CD4-positive, alpha-beta T cell treated with Interleukin-15 for 1 hour (primary cell): ENCODE measurements around the gene PLPP7.
"Not testable (repeated sequence)": the region's sequence is repeated elsewhere in the genome, so short reads cannot be mapped to it uniquely, and the experiment has no call there.

ENCODE experiments used
- DNase-seq: peaks from one replicate; pipeline ENCODE4 v3.0.0-alpha.2; 2020

Gene PLPP7

DNA sequence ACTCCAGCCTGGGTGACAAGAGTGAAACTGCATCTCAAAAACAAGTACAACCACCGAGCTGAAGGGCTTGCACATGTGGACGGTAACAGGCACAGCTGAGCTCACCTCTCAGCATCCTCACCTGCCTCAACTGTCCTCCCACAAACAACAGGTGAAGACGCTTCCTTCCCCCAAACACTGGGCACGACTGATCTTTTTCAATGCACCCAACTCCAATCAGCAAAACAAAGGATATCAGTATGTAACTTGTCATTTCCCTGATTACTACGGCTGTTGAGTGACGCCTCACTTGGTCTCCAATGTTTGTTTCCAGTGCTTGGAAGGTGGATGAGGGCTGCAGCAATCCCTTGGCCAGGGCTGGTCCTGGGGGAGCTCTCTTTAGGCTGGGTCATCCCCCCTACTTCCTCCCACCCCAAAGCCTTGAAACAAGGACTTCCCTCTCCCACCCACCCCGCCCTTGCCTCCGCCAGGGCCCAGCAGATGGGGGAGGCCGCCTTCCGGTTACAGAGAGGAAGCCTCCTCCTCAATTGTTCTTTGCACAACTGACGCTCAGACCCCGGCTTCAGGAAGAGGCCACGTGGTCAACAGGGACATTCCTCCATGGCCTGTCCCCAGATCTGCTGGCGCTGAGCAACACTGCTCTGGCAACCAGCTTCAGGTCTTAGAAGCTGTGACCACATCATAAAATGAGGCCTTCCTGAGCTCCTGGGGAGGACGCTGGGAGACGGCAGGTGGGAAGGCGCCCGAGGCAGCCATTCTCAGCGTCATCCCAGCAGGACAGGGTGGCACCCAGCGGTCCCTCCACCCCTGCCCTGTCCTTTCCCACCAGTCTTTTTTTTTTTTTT lies 19.1 kb upstream of the PLPP7 start:
- DNase-seq, result peak; percentile 65

DNA sequence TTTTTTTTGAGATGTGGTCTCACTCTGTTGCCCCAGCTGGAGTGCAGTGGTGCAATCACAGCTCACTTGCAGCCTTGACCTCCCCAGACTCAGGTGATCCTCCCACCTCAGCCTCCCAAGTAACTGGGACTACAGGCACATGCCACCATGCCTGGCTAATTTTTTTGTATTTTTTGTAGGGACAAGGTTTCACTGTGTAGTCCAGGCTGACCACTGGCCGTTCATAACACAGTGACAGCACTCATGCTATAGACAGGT lies 18.6 kb upstream of the PLPP7 start:
- DNase-seq, result not testable (repeated sequence)

DNA sequence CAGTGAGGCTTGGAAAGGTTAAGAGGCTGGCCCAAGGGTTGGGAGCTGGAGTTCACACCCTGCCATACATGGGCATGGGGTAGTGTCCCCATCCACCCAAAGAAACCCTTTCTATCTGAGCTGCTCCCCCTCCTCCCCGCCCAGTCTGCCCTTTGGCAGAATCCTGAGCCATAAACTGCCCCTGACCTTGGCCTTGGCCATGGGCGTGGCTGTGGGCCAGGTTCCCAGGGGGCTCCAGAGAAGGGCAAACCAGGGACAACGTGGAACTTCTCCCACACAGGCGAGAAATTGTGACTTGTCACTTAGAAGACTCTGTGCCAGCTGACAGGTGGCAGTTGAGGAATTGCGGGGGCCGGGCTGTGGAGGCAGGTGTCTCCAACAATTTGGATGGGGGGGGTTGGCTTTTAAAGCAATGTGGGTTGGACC lies 18.0 kb upstream of the PLPP7 start:
- no peak for DNase-seq

DNA sequence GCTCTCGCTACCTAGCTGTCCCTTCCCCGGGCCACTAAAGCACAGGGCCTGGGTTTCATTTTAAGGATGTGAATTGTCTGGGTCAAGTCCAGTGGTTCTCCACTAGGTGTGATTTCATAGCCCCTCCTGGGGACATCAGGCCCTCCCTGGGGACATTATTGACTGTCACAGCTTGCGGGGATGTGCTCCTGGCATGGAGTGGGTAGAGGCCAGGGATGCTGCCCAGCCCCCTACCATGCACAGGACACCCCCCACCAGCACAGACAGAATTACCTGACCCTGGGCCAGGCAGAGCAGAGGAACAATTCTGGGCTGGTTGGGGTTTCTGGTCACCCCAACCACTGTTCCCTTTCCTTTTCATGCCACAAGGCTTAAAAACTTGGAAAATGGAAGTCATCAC lies 17.3 kb upstream of the PLPP7 start:
- DNase-seq, result no peak

DNA sequence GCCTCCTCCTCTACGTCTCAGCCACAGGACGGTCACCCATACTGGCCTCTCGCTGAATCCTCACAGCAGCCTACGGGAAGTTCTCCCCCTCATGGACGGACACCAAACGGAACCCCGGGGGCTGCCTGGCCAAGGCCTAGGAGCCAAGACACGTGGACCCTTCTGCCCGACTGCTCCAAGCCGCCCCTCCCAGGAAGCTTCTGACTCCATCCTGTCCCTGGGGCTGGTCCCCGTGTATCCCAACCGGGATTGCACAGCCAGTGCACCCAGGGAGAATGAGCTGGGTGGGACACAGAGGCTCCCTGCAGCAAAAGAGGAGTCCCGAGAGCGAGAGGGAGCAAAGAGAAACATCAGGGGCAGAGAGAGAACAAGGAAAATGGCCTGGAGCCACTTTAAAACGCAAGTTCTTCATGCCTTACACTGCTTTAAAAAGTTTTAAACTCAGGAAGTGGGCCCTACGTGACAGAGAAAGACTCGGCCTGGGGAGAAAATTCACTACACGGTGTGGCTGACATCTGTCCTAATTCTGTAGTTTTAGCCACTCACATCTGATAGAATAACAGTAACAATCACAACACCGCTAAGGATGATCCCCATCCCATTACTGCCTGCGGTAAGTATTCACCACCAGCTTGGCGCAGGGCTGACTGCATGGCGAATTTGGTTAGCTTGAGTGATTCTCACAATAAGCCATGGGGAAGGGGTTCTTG lies 16.2 kb upstream of the PLPP7 start:
- no peak for DNase-seq

DNA sequence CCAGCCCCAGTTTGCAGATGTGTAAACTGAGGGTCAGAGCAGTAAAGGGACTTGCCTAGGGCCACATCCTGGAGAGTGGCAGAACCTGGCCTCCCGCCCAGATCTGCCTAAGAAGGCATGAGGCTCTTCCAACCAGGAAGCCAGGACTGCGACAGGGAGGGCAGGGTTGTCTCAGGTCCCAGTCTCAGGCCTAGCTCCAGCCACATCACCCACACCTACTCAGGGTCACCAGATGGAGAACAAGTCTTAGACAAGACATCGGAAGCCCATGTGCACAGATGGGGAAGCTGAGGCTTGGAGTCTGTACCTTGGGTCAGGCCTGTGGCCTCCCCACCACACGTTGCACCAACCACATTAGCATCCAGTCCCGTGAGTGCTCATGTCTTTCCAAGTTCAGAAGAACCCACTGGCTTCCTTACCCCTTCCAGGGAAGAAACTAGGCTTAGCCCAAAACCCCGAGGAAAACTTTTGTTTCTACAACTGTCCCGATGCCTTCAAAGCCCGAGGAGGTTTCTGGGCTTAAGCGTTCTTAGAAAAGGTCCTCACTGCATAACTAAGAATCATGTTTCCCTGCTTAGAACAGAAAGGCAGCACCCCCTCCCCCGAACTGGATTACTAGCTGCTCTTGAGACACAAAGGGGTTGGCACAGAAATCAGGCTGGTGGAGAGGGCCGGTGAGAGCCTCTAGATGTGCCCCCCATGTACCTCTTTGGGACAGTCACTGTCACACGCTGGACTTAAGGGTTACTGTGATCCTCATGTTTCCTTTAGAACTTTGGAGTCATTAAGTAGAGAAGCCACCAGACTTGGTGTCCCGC lies 15.5 kb upstream of the PLPP7 start:
- DNase-seq, result no peak

DNA sequence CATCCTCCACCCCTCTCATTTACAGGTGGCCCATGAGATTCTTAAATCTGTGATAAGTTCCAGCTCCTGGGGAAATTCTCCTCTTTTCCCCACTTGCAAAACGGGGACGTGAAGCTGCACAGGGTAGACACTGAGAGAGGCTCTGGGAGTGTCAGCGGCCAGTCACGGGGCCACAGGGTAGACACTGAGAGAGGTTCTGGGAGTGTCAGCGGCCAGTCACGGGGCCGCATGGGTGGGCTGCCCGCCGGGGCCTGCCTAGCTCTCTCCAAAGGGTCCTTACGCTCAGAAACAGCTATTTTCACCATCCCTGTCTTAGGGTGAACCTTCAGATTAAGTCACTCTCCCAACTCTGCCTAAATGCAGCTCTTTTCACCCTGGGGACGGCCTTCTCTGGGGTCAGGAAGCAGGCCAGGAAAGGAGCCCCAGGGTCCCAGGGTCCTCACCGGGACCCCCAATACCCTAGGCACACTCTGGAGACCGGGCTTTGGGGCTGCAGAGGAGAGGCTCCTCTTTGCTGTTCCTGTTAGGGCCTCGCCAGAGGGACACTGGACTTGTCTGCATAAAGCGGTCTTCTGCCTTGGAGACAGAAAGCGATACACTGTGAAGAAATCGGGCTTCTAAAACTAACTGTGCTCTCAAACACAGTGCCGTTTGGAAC lies 14.7 kb upstream of the PLPP7 start:
- no peak for DNase-seq

DNA sequence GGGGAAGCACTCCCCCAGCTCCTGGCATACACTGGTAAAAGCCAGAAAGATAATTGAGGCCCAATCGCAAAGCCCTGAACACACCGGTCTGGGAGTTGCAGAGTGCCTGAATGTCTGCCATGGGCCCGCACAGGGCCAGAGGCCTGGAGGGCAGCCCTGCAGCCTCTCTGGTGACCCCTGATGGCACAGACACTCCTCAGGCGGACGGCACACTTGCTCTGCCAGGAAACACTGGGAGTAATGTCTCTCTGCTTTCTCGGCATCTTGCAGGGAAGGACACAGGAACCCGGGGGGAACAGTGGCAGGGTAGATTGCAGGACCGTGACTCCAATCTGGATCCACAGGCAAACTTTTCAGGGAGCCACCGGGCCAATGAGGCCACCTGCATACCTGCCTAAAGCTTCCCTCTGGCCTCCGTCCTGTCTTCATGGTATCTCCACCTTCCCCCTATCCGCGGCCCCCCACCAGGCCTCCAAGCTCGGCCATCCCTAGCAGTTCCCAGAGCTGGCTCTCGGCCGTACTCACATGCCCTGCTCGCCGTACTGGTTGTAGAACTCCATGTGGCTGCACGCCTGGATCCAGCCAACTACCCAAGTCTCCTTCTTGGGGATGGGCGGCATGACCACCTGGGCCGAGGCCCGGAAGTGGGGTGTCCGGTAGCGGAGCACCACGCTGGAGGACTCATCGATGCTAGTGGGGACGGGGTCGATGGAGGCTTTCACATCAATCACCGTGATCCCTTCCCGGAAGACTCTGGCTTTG lies 14.0 kb upstream of the PLPP7 start:
- DNase-seq, result no peak

DNA sequence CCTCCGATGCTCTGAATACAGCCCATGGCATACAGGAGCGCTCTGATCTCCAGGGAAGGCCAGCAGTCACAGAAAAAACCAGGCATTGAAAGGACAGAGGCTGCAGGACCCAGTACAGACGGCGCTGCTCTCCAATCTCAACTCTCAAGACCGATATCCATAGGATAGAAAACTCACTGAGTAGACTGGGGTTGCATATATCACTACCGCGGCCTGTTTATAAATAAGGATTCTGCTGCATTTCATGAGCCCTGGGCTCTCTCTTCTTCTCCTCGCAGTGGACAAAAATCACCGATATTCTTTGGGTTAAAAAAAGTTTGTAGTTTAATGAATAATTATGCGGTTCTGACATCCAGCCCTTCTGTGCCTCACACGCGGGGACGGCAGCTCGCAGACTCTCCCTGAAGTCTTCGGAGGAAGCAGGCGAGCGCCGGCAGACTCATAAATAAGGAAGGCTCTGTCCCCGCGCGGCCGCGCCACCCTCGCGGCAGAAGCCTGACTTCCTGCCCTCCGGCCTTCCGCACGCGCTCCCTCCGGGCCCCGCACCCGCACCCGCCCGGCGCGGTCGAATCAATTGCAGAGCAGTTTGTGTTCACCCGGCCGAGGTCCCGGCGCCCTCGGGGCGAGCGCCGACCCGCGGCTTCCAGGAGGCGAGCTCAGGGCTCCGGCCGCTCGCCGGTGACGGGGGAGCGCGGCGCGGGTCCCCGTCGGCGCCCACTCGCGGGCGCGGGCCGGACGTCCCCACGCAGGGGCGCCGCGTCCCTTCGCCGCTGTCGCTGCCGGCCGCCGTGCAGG lies 13.2 kb upstream of the PLPP7 start, which contains the start of gene FAM78A:
Gene FAM78A (minus strand): TSS at position 417 of the 795 bp plus-strand sequence. CDS start 331 bp downstream, at position 86.
- peak; percentile 54 for DNase-seq

DNA sequence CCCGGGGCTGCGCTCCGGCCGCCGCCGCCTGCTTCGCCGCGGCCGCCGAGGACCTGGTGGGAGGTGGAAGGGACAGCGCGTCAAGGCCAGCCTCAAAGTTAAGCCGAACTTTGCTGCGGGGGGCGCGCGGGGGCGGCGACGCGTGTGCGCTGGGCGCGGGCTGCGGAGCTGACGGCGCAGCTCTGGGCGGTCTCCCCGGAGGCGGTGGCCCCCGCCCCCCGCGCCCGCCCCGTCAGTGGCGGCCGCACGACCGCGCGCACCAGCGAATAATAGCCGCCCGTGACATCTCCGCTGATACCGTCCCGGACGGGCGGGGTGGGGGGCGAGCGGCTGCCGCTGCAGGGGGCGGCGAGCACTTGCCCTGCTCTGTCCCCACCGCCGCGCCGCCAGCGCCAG lies 12.6 kb upstream of the PLPP7 start:
- DNase-seq, result no peak

DNA sequence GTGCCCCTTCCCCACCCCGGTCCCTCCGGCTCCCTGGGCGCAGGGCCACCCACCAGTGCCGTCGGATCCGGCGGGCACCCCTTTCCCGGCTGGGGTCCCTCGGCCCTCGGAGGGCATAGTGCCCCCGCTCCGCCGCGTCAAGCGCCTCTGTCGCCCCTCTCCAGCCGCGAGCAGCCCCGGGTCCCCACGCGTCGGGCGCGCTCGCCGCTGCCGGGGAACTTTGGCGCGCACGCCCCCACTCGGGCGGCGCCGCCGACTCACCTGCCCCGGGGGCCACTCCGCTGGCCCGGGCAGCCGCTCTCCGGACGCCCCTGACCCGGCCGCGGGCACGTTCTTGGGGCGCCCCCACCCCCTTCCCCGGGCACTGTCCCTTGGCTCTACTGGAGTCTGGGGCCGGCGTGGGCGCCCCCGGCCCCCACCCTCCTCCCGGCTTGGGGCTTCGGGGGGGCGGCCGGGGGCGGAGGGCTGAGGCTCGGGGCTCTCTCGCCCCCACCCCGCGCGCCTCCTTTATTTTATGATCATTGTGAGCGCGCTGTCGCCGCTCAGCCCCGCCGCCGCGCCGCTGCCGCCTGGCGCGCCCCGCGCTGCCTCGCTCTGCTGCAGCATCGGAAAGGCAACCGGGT lies 12.1 kb upstream of the PLPP7 start:
- DNase-seq, result no peak

DNA sequence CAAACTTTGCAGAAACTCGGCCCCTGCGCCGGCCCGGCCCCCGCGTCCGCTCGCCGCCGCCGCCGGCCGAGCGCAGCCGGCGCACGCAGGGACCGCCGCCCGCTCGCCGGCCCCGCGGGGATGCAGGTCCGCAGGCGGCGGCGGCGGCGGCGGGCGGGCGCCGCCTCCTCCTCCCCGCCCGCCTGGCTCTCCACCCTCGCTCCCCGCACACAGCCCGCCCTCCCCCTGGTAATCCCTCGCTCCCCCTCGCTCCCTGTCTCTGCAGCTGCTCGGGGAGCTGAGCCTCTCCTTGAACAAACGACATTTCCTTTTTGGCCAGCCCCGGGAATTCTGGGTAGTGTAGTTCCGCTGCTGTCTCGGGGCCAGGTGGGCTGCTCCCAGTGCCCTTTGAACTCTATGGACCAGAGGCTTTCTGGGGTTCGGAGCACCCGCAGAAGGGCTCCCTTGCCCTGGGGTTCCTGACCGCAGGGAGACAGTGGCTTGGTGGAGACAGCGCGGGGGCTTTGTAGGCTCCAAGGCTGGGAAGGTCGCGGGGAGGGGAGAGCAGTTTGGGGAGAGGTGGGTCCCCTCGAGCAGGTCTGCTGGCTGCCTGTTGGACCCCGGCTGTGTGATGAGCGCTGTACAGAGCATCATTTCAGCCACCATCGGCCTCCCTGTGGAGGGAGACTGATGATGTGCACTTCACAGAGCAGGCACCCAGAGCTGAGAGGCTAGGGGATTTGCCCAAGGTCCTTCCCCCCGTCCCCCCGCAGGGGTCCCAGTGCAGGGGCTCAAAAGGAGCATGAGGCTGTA lies 11.4 kb upstream of the PLPP7 start:
- peak; percentile 81 for DNase-seq

DNA sequence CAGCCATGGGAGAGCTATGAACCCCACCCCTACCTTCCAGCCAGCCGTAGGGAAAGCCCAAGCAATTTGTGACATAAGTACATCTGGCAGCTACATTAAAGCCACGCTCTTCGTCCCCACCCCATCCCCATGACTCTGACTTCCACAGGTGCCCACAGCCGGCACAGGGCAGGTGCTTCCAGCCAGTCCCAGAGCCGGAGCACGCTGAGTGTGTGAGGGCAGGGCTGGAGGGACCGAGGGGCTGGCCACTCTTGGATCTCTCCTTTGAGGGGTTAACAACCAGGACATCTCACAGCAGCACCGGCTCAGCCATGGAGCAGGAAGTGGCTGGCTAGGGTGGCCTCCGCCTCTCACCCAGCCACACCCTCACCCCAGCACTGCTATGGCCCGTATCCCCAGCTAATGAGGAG lies 10.8 kb upstream of the PLPP7 start:
- DNase-seq, result no peak

DNA sequence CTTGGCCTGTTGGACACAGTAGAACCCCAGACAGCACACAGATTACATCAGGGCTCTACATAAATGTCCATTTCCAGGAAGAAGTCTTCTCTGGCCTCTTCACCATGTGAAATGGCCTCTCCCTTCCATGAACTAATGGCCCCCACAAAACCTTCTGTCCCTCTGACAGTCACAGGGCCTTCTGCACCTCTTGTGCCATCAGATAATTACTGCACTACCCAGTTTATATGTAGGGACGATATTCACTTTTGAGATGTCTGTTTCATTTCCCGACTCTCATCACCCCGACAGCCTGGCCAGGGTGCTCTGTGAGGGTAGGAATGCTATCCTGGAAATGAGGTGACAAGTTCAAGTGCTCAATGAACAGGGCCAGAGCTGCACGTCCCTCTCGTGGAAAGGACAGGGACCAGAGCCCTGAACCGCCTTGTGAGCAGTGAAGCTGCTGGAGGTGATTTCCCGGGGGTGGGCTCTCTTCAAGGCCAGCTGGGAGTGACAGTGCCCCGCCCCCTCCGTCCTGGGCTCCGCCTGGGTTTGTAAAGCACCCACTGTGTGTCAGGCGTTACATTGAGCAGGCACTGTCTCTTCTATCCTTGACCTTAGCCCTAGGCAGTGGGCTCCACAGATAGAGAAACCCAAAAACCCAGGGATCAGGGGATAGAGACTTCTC lies 10.2 kb upstream of the PLPP7 start:
- no peak for DNase-seq

DNA sequence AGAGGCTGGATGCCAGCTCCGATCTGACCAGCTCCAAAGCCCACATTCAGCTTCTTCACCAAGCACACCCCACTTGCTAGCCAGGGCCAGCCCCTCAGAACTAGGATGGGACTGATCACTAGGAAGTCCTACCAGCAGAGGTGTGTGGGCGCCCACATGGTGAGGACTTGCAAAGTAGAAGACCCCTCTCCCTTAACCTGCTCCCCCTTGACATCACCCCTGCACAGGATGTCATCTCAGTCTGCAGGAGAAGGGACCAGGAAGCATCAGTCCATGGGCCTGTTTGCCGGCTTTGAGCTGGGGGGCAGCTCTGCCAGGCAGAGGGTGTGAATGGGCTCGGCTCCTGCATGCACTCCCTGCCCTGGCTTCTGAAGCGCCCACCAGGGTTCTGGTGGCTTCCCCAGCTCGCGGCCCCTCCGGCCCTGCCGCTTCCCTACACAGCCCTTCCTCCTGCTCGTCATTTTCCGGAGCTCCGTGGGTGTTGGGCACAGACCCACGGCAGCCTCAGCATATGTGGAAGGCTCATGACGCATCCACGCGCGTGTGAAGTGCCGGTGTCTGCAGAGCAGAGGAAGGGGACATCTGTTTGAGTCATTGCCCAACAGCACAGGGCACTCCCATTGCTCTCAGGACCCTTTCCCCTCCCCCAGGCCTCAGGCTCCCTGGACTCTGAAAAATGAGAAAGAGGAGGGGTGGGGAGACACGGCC lies 9.5 kb upstream of the PLPP7 start:
- DNase-seq, result peak; percentile 40

DNA sequence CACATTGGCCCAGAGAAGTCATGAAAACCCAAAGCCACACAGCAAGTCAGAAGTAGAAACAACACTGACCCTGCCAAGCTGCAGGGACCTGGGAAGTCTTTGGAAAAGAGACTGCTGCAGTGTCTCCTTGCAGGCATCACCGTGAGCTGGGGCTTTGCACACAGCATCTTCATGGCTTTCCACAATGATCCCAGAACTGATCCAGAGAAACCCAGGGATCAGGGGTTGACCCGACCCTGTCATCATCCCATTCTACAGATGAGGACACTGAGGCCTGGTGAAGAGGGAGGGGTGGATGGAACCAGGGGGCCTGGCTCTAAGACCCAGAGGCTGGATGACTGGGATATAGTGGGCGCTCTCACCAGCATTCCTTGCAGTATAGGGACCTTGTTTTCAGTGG lies 8.9 kb upstream of the PLPP7 start:
- DNase-seq, result no peak

DNA sequence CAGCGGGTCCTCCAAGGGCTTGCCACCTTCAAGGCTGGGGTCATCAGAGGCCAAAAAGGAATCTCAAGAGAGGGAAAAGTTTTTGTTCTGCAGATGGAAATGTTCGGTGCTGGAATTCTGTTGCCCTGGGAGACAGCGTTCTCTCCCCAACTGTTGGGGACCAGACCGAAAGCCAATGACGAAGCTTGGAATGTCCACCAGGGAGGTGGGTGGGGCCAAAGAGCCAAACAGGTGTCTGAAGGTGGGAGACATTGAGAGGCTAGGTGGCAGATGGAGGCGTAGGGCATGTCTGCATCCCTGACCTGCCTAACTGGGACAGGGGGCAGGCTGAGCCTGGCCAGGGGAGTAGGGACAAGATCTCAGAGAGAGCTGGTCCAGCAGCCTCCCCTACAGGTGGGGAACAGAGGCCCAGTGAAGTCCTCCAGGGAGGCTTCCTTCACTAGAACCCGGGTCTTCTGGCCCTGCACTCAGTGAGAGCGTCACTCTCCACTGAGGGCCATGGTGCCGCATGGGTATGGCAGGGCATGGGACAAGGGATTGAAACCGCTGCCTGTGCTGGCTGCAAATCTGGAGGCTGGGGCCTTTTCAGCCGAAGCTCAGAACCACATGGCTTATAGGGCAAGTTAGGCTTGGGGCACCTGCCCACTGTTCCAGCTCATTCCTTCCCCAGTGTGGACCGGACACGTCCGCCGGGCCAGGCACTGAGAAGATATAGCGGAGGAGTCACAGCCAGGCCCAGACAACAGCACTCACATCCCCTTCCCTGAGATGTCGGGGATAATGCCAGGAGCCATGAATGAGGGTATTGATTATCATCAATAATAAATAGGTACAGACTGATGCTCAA lies 8.2 kb upstream of the PLPP7 start:
- DNase-seq, result no peak

DNA sequence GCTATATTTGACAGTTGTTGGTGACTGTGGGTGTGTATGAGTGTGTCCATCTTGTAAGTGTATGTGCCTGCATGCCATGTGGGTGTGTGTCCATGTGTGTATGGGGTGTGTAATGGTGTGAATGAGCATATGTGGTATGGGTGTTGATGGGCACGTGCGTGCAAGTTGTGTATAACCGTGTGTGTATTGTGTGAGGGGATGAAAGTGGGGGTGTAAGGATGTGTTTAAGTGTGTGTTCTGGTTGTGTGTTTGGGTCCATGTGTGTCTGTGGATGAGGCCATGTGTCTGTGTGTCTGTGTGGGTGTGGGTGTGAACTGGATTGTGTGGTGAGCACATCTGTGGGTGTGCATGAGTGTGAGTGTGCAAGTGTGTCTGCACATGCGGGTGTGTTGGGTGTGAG lies 7.3 kb upstream of the PLPP7 start:
- no peak for DNase-seq
